Endothelial cell of umbilical vein (primary cell): ENCODE results near the gene LGR4.
"Not testable (repeated sequence)": the region's sequence is repeated elsewhere in the genome, so short reads cannot be mapped to it uniquely, and the experiment has no call there.

Experiments
- EZH2 ChIP-seq: IDR thresholded peaks from 2 replicates; pipeline ENCODE4 v1.6.1; 2012; ENCODE audit warnings: borderline replicate concordance, low read depth, mild to moderate bottlenecking, moderate library complexity, low read length, inconsistent platforms; ENCODE audit not compliant: severe bottlenecking
- JUN ChIP-seq: IDR thresholded peaks from 2 replicates; pipeline ENCODE4 v1.6.1; 2011; ENCODE audit warnings: borderline replicate concordance, low read depth; ENCODE audit not compliant: insufficient read length, insufficient read depth
- MYC ChIP-seq: IDR thresholded peaks from one replicate; pipeline ENCODE4 v1.6.1; 2011; ENCODE audit warnings: mild to moderate bottlenecking, low read depth, low read length
- TF ChIP-seq, protein P1 (sequence below), 2 donors: IDR thresholded peaks; 1 replicate in 1 of 2; 2 replicates in 1 of 2; pipeline ENCODE4 v1.5.1; 2011; ENCODE audit warnings: low read length in 2 of 2, mild to moderate bottlenecking in 2 of 2, moderate library complexity in 2 of 2, control low read depth in 1 of 2, inconsistent platforms in 1 of 2, low read depth in 1 of 2; ENCODE audit not compliant: insufficient read depth in 1 of 2; ENCODE audit errors: extremely low read depth in 1 of 2

DNA sequence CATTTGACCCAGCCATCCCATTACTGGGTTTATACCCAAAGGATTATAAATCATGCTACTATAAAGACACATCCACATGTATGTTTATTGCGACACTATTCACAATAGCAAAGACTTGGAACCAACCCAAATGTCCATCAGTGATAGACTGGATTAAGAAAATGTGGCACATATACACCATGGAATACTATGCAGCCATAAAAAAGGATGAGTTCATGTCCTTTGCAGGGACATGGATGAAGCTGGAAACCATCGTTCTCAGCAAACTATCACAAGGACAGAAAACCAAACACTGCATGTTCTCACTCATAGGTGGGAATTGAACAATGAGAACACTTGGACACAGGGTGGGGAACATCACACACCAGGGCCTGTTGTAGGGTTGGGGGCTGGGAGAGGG lies 145.5 kb downstream of the LGR4 start:
- TF ChIP-seq, protein P1, sequence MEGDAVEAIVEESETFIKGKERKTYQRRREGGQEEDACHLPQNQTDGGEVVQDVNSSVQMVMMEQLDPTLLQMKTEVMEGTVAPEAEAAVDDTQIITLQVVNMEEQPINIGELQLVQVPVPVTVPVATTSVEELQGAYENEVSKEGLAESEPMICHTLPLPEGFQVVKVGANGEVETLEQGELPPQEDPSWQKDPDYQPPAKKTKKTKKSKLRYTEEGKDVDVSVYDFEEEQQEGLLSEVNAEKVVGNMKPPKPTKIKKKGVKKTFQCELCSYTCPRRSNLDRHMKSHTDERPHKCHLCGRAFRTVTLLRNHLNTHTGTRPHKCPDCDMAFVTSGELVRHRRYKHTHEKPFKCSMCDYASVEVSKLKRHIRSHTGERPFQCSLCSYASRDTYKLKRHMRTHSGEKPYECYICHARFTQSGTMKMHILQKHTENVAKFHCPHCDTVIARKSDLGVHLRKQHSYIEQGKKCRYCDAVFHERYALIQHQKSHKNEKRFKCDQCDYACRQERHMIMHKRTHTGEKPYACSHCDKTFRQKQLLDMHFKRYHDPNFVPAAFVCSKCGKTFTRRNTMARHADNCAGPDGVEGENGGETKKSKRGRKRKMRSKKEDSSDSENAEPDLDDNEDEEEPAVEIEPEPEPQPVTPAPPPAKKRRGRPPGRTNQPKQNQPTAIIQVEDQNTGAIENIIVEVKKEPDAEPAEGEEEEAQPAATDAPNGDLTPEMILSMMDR (IDR thresholded peaks at IDR 0.05; ENCODE audit: extremely low read depth in 1 of 2, insufficient read depth in 1 of 2, low read depth in 1 of 2, low read length in 2 of 2) = not testable (repeated sequence)
- TF ChIP-seq EZH2, MYC, JUN: not testable (repeated sequence)
